Osteoblast (primary cell): ENCODE measurements around the gene SEMA3C. TPM values are rescaled to one million over a fixed set of nuclear protein-coding genes. Genes with fewer than 3 reads are reported as not detected.

Experiments
- DNase-seq: peaks from one replicate; pipeline ENCODE4 v3.0.0; 2011; ENCODE audit warnings: low spot score, mixed read lengths; ENCODE audit not compliant: insufficient read length; ENCODE audit errors: missing footprints
- H2AFZ ChIP-seq: 2 replicates; pipeline ENCODE4 v1.6.0; 2011; ENCODE audit warnings: mild to moderate bottlenecking, low read length
- H3K27ac ChIP-seq: 2 replicates; pipeline ENCODE4 v1.5.1; 2011; ENCODE audit warnings: mild to moderate bottlenecking, low read depth, low read length, moderate library complexity
- H3K27me3 ChIP-seq: 2 replicates; pipeline ENCODE4 v1.6.0; 2012; ENCODE audit warnings: mild to moderate bottlenecking, control low read depth, inconsistent platforms, low read length, moderate library complexity; ENCODE audit not compliant: insufficient read depth
- H3K36me3 ChIP-seq: 2 replicates; pipeline ENCODE4 v1.5.1; 2011; ENCODE audit warnings: mild to moderate bottlenecking, low read length, control low read depth, moderate library complexity; ENCODE audit not compliant: insufficient read depth
- H3K4me1 ChIP-seq: 2 replicates; pipeline ENCODE4 v1.5.1; 2011; ENCODE audit warnings: mild to moderate bottlenecking, low read length, control low read depth, moderate library complexity; ENCODE audit not compliant: insufficient read depth
- H3K4me2 ChIP-seq: 2 replicates; pipeline ENCODE4 v1.6.0; 2011; ENCODE audit warnings: mild to moderate bottlenecking, low read length; ENCODE audit not compliant: insufficient read depth
- H3K4me3 ChIP-seq: fragments of 200-600 bp; sonication (generic); 3 replicates; pipeline ENCODE4 v1.5.1; 2012; ENCODE audit warnings: mild to moderate bottlenecking, low read length, inconsistent platforms; ENCODE audit not compliant: insufficient read depth
- H3K79me2 ChIP-seq: 2 replicates; pipeline ENCODE4 v1.6.0; 2012; ENCODE audit warnings: mild to moderate bottlenecking, low read length, control low read depth, inconsistent platforms; ENCODE audit not compliant: insufficient read depth
- H3K9me3 ChIP-seq: 2 replicates; pipeline ENCODE4 v1.5.1; 2011; ENCODE audit warnings: low read depth, low read length, control low read depth
- H4K20me1 ChIP-seq: 2 replicates; pipeline ENCODE4 v1.6.0; 2012; ENCODE audit warnings: mild to moderate bottlenecking, low read length, control low read depth; ENCODE audit not compliant: insufficient read depth
- total RNA-seq: library from RNA; depleted of rRNA; stranded (reverse); fragments of >200 nt; gene quantifications from 2 replicates; pipeline ENCODE4 v1.2.3, GENCODE V29; 2012
- TF ChIP-seq, protein P1 (sequence below): IDR thresholded peaks from 2 replicates; pipeline ENCODE4 v1.5.1; 2011; ENCODE audit warnings: mild to moderate bottlenecking, low read depth, low read length, moderate library complexity; ENCODE audit errors: extremely low read depth

Gene SEMA3C
- total RNA-seq, 1 donor = 388 TPM

DNA sequence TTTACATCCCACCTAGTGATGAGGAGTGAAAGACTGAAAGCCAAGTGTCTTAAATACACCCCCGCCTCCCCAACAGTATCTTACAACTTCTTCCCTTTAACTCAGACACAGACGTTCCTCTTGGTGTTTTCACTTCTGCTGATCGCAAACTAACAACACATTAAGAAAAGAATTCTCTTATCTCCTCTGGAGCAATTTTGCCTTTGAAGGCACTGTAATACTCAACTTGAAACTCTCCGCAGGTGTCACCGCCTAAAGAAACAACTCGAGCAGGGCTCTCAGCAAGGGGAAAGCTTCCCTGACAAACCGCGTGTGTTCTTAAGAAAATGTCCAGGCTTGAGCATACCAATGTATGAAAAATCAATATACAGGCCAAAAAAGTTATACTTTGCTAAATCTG is 452 bp downstream of the SEMA3C start:
- no peaks in the 10 kb centered on the region for H3K27me3 ChIP-seq
- H3K36me3 ChIP-seq = peaks cover 18% of the 10 kb centered on the region
- H2AFZ ChIP-seq = peak overlapping the region; percentile 38
- H3K4me3 ChIP-seq = peak overlapping the region; percentile 87
- H3K27ac ChIP-seq = peak overlapping the region; percentile 77
- H3K4me2 ChIP-seq = peak overlapping the region; percentile 81
- DNase-seq = peak; percentile 87
- TF ChIP-seq, protein P1, sequence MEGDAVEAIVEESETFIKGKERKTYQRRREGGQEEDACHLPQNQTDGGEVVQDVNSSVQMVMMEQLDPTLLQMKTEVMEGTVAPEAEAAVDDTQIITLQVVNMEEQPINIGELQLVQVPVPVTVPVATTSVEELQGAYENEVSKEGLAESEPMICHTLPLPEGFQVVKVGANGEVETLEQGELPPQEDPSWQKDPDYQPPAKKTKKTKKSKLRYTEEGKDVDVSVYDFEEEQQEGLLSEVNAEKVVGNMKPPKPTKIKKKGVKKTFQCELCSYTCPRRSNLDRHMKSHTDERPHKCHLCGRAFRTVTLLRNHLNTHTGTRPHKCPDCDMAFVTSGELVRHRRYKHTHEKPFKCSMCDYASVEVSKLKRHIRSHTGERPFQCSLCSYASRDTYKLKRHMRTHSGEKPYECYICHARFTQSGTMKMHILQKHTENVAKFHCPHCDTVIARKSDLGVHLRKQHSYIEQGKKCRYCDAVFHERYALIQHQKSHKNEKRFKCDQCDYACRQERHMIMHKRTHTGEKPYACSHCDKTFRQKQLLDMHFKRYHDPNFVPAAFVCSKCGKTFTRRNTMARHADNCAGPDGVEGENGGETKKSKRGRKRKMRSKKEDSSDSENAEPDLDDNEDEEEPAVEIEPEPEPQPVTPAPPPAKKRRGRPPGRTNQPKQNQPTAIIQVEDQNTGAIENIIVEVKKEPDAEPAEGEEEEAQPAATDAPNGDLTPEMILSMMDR = no peak
- no peaks in the 10 kb centered on the region for H3K9me3 ChIP-seq
- H4K20me1 ChIP-seq = peaks cover 7% of the 10 kb centered on the region
- H3K4me1 ChIP-seq = peaks cover 13% of the 10 kb centered on the region
- H3K79me2 ChIP-seq = peaks cover 50% of the 10 kb centered on the region

DNA sequence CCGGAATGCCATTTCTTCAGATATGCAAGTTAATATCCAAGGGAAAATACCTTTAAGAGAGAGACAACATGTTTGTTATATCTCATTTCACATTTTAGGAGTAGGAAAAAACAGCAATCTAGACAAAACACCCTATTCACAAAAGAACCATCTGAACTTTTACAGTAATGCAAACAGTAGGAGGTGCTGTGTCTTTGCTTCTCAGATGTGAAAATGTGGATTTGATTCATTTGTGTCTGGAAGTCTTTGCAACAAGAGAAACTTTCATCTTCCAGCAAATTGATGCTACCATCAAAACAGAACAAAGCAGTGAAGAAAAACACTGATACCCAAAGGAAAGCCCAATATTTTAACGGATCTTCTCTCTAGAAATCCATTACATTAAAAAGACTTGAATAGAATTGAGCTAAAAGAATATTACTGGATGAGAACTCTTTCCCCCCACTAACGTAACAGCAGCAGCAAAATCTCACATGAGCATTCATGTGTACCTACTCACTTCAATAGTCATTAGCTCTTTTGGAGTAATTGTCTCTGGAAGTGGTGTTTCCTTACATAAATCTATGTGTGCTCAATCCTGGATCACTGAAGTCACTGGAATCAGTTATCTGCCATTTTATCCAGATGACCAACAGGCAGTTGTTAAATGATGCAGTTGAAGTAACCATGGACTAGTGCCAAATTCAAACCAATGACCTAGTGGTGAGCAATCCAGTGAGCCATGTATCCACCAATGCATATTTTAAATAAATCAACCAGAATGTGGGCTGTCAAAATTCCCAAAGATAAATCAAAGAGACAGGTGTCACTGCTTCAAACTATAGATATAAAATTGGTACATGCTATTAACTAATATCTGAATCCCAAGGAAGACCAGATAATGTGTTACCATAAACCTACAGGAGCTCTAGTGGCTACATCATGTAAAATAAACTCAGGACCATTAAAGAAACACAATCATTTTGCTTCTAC is 1.8 kb downstream of the SEMA3C start:
- Histone ChIP-seq H3K27ac (peak overlapping the region; percentile 35), H3K27me3 (no peaks in the 10 kb centered on the region), H2AFZ (no peak overlapping the region), H3K79me2 (peaks cover 60% of the 10 kb centered on the region), H3K9me3 (no peaks in the 10 kb centered on the region), H3K36me3 (peaks cover 18% of the 10 kb centered on the region), H3K4me2 (peak overlapping the region; percentile 81), H4K20me1 (peaks cover 7% of the 10 kb centered on the region), H3K4me3 (peak overlapping the region; percentile 87), H3K4me1 (peaks cover 13% of the 10 kb centered on the region)
- DNase-seq = peak; percentile 65
- TF ChIP-seq, protein P1 = peak; percentile 56

DNA sequence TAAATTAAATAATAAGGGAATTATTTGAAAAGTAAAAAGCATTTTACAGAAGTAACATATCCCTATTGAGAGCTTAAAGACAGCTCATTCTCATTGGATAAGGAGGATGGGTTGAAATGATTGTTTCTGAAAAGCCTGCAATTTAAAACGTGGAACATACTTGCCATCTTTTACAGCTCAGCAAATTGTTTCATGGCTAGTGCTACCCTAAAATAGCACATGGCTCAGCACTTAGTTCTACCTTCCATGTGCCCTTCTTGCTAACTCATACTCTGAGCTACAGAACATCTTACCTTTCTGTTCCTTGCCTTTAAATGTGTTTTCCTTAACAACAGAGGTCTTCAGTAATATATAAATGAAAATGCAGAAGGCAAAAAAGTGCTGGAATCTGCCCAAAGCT is 8.6 kb downstream of the SEMA3C start:
- Histone ChIP-seq H3K4me2 (no peak overlapping the region), H3K4me1 (no peaks in the 10 kb centered on the region), H3K27ac (no peak overlapping the region), H3K27me3 (no peaks in the 10 kb centered on the region), H4K20me1 (peaks cover 3% of the 10 kb centered on the region), H2AFZ (no peak overlapping the region), H3K36me3 (peaks cover 16% of the 10 kb centered on the region), H3K4me3 (no peak overlapping the region), H3K79me2 (peaks cover 54% of the 10 kb centered on the region), H3K9me3 (no peaks in the 10 kb centered on the region)
- DNase-seq = no peak
- TF ChIP-seq, protein P1 = no peak

DNA sequence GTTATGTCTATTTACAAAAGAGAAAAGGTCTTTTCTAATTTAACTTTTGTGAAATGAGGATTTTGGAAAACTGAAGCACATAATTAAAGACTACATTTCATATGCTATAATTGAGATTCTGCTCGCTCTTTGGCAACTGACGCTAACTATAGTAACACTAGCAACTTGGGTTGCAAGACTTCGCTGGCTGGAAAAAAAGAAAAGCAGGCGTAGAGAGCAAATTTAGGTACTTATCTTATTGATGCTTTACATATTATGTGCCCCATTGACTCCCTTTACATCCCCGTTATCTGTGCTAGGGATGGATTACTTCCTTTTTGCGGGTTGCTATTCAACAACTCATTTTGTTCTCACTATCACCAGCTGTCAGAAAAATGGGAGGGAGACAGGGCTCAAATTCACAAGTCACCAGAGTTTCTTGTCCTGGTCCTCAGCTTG is 10.5 kb downstream of the SEMA3C start:
- Histone ChIP-seq H3K4me2 (no peak overlapping the region), H3K4me3 (no peak overlapping the region), H3K79me2 (peaks cover 50% of the 10 kb centered on the region), H3K27ac (no peak overlapping the region), H4K20me1 (no peaks in the 10 kb centered on the region), H3K4me1 (no peaks in the 10 kb centered on the region), H3K9me3 (no peaks in the 10 kb centered on the region), H2AFZ (no peak overlapping the region), H3K36me3 (peaks cover 15% of the 10 kb centered on the region), H3K27me3 (no peaks in the 10 kb centered on the region)
- DNase-seq = no peak
- TF ChIP-seq, protein P1 = no peak
